CD14-positive monocyte (primary cell): Measurements from ENCODE around the gene SPRED2. TPM values are rescaled to one million over a fixed set of nuclear protein-coding genes. Genes with fewer than 3 reads are reported as not detected.
A peak's percentile ranks its signal among the peaks of the same experiment; 100 is the strongest.

Source experiments
- DNase-seq, 3 donors: peaks; one replicate each; pipeline ENCODE4 v3.0.0-alpha.2; 2011 to 2022
- H2AFZ ChIP-seq: 2 replicates; pipeline ENCODE4 v1.6.0; 2012; ENCODE audit warnings: mild to moderate bottlenecking, low read depth, low read length, inconsistent platforms; ENCODE audit not compliant: insufficient read depth, poor library complexity, severe bottlenecking
- H3K27ac ChIP-seq, 2 donors: 1 replicate in 1 of 2; 2 replicates in 1 of 2; pipeline ENCODE4 v1.5.1; 2012 to 2013; ENCODE audit warnings: low read length in 2 of 2, control low read depth in 1 of 2, inconsistent platforms in 1 of 2, low read depth in 1 of 2, mild to moderate bottlenecking in 1 of 2
- H3K27me3 ChIP-seq, 2 donors: one replicate each; pipeline versions ENCODE4 v1.6.0 to v1.6.1; 2011 to 2013; ENCODE audit warnings: low read length in 2 of 2; ENCODE audit not compliant: control insufficient read depth in 2 of 2, insufficient read depth in 2 of 2
- H3K36me3 ChIP-seq, 2 donors: replicated peaks in 1 of 2; 1 replicate in 1 of 2; 2 replicates in 1 of 2; pipeline versions ENCODE4 v1.5.1 to v1.6.1; 2012 to 2013; ENCODE audit warnings: low read length in 2 of 2, control low read depth in 1 of 2, inconsistent platforms in 1 of 2, mild to moderate bottlenecking in 1 of 2; ENCODE audit not compliant: insufficient read depth in 2 of 2, control insufficient read depth in 1 of 2
- H3K4me1 ChIP-seq, 2 donors: 1 replicate in 1 of 2; 2 replicates in 1 of 2; pipeline versions ENCODE4 v1.5.1 to v1.6.1; 2012 to 2013; ENCODE audit warnings: low read length in 2 of 2, control low read depth in 1 of 2, inconsistent platforms in 1 of 2, mild to moderate bottlenecking in 1 of 2, moderate library complexity in 1 of 2; ENCODE audit not compliant: insufficient read depth in 2 of 2, control insufficient read depth in 1 of 2
- H3K4me2 ChIP-seq: replicated peaks from 2 replicates; pipeline ENCODE3; 2012; ENCODE audit warnings: low read length, moderate library complexity, mild to moderate bottlenecking; ENCODE audit not compliant: poor library complexity, severe bottlenecking; ENCODE audit errors: extremely low read depth
- H3K4me3 ChIP-seq, 3 experiments: fragments of 200-600 bp in 1 of 3; sonication (generic) in 1 of 3; replicated peaks in 1 of 3; 1 replicate in 2 of 3; 2 replicates in 1 of 3; pipeline ENCODE4 v1.5.1; 2011 to 2013; ENCODE audit warnings: low read length in 3 of 3, mild to moderate bottlenecking in 3 of 3, control low read depth in 2 of 3, low read depth in 2 of 3, inconsistent platforms in 1 of 3, moderate library complexity in 1 of 3
- H3K79me2 ChIP-seq: 2 replicates; pipeline ENCODE4 v1.6.0; 2012; ENCODE audit warnings: mild to moderate bottlenecking, control low read depth, inconsistent platforms, low read length, moderate library complexity; ENCODE audit not compliant: insufficient read depth
- H3K9ac ChIP-seq: 2 replicates; pipeline ENCODE4 v1.6.0; 2017; ENCODE audit warnings: low read length, mild to moderate bottlenecking; ENCODE audit not compliant: insufficient read depth, poor library complexity, severe bottlenecking
- H3K9me3 ChIP-seq, 2 donors: replicated peaks in 1 of 2; 1 replicate in 1 of 2; 2 replicates in 1 of 2; pipeline versions ENCODE4 v1.5.1 to v1.6.1; 2012 to 2013; ENCODE audit warnings: low read length in 2 of 2, control low read depth in 1 of 2; ENCODE audit not compliant: control insufficient read depth in 1 of 2, insufficient read depth in 1 of 2
- H4K20me1 ChIP-seq: 2 replicates; pipeline ENCODE4 v1.6.0; 2012; ENCODE audit warnings: mild to moderate bottlenecking, low read length, control low read depth, moderate library complexity; ENCODE audit not compliant: insufficient read depth
- H3K27ac Mint-ChIP-seq, 7 donors: one replicate each; pipeline ENCODE4 v1.8.0; 2020; ENCODE audit warnings: mild to moderate bottlenecking in 7 of 7, mixed read lengths in 7 of 7, moderate library complexity in 6 of 7, inconsistent platforms in 2 of 7
- H3K27me3 Mint-ChIP-seq, 3 donors: one replicate each; pipeline ENCODE4 v1.8.0; 2021 to 2022; ENCODE audit warnings: low read depth in 3 of 3, mild to moderate bottlenecking in 3 of 3, mixed read lengths in 3 of 3, moderate library complexity in 3 of 3, inconsistent platforms in 1 of 3
- H3K36me3 Mint-ChIP-seq, 2 donors: one replicate each; pipeline ENCODE4 v1.8.0; 2020; ENCODE audit warnings: mixed read lengths in 2 of 2, inconsistent platforms in 1 of 2, mild to moderate bottlenecking in 1 of 2
- H3K4me1 Mint-ChIP-seq: one replicate; pipeline ENCODE4 v1.8.0; 2020; ENCODE audit warnings: mild to moderate bottlenecking, mixed read lengths
- H3K4me3 Mint-ChIP-seq, 2 donors: one replicate each; pipeline ENCODE4 v1.8.0; 2020; ENCODE audit warnings: mild to moderate bottlenecking in 2 of 2, mixed read lengths in 2 of 2, moderate library complexity in 1 of 2
- H3K9me3 Mint-ChIP-seq, 7 donors: one replicate each; pipeline ENCODE4 v1.8.0; 2020 to 2022; ENCODE audit warnings: mixed read lengths in 7 of 7, mild to moderate bottlenecking in 6 of 7, moderate library complexity in 6 of 7, inconsistent platforms in 2 of 7
- WGBS: methylation state at CpG from one replicate; pipeline ENCODE4 v1.1.5; 2013; ENCODE audit warnings: missing lambda C conversion rate; ENCODE audit not compliant: insufficient coverage; 5-methylcytosine and 5-hydroxymethylcytosine counted together
- intact Hi-C, 2 donors: fragments of 100-400 bp; cut with micrococcal nuclease; formaldehyde crosslinking; loops; one replicate each; pipeline versions ENCODE4 v1.15.0 to v1.15.1; 2023
- polyA plus RNA-seq, 3 donors: library from polyadenylated mRNA; depleted of rRNA in 1 of 3; unstranded in 2 of 3; stranded (reverse) in 1 of 3; fragments of 300-500 nt in 2 of 3; fragments of >200 nt in 1 of 3; fragmentation: Illumina TruSeq in 2 of 3; gene quantifications; 1 replicate in 2 of 3; 2 replicates in 1 of 3; pipeline ENCODE4 v1.2.3, GENCODE V29; 2012 to 2021
- TF ChIP-seq, protein P1 (sequence below): fragments of 200-600 bp; IDR thresholded peaks from one replicate; pipeline ENCODE4 v1.8.0; 2022; ENCODE audit warnings: antibody characterized with exemption, mild to moderate bottlenecking

SPRED2 gene
- polyA plus RNA-seq, 3 donors = 0.20 to 2.0 (median 0.33) TPM

DNA sequence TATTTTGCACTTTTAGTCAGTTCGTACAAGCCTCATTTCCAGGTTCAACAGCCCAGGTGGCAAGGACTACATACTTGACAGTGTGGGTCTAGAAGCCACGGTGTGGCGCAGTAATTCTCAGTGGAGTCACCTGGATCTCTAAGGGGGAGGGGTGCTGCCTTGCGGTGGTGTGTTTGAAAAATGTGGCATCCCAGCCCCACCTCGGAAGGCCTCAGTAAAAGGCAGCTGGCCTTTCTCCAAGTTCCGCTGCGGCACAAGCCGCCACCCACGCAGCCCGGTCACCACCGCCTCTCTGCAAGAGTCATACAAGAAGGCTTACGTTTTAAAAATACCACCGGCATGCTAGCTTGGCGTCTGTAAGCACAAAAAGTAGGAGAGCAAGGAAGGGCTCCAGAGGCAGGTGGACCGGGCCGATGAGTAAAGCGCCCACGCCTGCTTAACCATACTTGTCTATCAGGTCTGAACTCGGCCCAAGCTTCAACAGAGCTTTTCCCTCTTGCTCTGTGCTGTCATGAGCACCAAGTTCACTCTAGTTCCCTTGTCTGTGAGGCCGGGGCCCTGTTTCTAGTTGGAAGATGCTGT, 49.5 kb downstream of the SPRED2 start:
- H3K4me1 ChIP-seq = peaks cover 48 to 56% of the 10 kb centered on the region in 2 donors
- no peaks in the 10 kb centered on the region for H3K36me3 ChIP-seq
- peak overlapping the region in 5 of 7 donors; percentile 17 to 76 (median 30) for H3K27ac Mint-ChIP-seq
- H3K4me2 ChIP-seq = peak overlapping the region; percentile 63
- TF ChIP-seq, protein P1, sequence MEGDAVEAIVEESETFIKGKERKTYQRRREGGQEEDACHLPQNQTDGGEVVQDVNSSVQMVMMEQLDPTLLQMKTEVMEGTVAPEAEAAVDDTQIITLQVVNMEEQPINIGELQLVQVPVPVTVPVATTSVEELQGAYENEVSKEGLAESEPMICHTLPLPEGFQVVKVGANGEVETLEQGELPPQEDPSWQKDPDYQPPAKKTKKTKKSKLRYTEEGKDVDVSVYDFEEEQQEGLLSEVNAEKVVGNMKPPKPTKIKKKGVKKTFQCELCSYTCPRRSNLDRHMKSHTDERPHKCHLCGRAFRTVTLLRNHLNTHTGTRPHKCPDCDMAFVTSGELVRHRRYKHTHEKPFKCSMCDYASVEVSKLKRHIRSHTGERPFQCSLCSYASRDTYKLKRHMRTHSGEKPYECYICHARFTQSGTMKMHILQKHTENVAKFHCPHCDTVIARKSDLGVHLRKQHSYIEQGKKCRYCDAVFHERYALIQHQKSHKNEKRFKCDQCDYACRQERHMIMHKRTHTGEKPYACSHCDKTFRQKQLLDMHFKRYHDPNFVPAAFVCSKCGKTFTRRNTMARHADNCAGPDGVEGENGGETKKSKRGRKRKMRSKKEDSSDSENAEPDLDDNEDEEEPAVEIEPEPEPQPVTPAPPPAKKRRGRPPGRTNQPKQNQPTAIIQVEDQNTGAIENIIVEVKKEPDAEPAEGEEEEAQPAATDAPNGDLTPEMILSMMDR = no peak
- H3K9ac ChIP-seq = no peak overlapping the region
- peak overlapping the region; percentile 71 for H2AFZ ChIP-seq
- intact Hi-C loops = loop anchor here in 1 of 2 donors (5.0 kb wide), 1 partner anchor 34 kb away; no protein-coding TSS in a partner anchor
- WGBS = 10% methylated on average over 19 of the region's 20 CpGs
- peaks cover 0 to 1% of the 10 kb centered on the region in 2 donors for H3K36me3 Mint-ChIP-seq
- peak; percentile 45 to 67 (median 55) for DNase-seq
- H3K79me2 ChIP-seq = peaks cover 6% of the 10 kb centered on the region
- no peaks in the 10 kb centered on the region for H3K9me3 Mint-ChIP-seq
- peaks cover 70% of the 10 kb centered on the region for H3K4me1 Mint-ChIP-seq
- peak overlapping the region; percentile 65 to 85 for H3K4me3 Mint-ChIP-seq
- H4K20me1 ChIP-seq = no peaks in the 10 kb centered on the region
- H3K4me3 ChIP-seq = peak overlapping the region in 2 of 3 experiments; percentile 35 to 59
- no peaks in the 10 kb centered on the region for H3K9me3 ChIP-seq
- peak overlapping the region in 1 of 2 donors; percentile 6 for H3K27ac ChIP-seq
- H3K27me3 ChIP-seq = no peaks in the 10 kb centered on the region
- peaks cover 0 to 6% (median 2%) of the 10 kb centered on the region in 3 donors for H3K27me3 Mint-ChIP-seq

DNA sequence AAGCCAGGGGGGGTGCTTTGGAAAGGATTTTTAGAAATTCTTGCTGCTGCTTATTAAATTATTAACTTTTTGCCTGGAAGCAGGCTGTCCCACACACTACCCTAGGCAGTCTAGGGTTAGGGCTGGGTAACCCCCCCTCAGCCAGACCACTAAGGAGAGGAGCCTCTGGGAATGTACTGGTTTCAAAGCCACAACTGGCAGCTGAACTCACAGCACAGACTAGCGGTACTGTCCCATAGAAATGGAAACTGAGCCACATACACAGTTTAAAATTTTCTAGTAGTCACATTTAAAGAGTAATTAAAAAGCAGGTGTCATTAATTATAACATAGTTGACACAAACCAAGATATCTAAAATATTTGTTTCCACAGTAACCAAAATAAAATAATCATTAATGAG, 50.1 kb downstream of the SPRED2 start:
- Mint-ChIP-seq H3K27me3 (peaks cover 0 to 6% (median 2%) of the 10 kb centered on the region in 3 donors), H3K9me3 (no peaks in the 10 kb centered on the region), H3K27ac (peak overlapping the region in 1 of 7 donors; percentile 17), H3K36me3 (peaks cover 0 to 1% of the 10 kb centered on the region in 2 donors), H3K4me1 (peaks cover 75% of the 10 kb centered on the region), H3K4me3 (peak overlapping the region in 1 of 2 donors; percentile 42)
- H3K9ac ChIP-seq = no peak overlapping the region
- H3K4me1 ChIP-seq = peaks cover 53 to 61% of the 10 kb centered on the region in 2 donors
- H2AFZ ChIP-seq = no peak overlapping the region
- H3K36me3 ChIP-seq = no peaks in the 10 kb centered on the region
- no CpG with 5 or more reads among the region's 1 CpG for WGBS
- TF ChIP-seq, protein P1 = no peak
- H4K20me1 ChIP-seq = no peaks in the 10 kb centered on the region
- no peaks in the 10 kb centered on the region for H3K27me3 ChIP-seq
- intact Hi-C loops = loop anchor here in 1 of 2 donors (5.0 kb wide), 1 partner anchor 35 kb away; no protein-coding TSS in a partner anchor
- DNase-seq = no peak
- H3K79me2 ChIP-seq = peaks cover 6% of the 10 kb centered on the region
- H3K4me3 ChIP-seq = no peak overlapping the region
- H3K27ac ChIP-seq = no peak overlapping the region
- H3K9me3 ChIP-seq = no peaks in the 10 kb centered on the region
- peak overlapping the region; percentile 63 for H3K4me2 ChIP-seq
